ENCODE measurements around the gene LGALS16. TPM values are rescaled to one million over a fixed set of nuclear protein-coding genes. Genes with fewer than 3 reads are reported as not detected.

The LGALS16 gene
- total and polyA plus RNA-seq, 9 donors = not detected

DNA sequence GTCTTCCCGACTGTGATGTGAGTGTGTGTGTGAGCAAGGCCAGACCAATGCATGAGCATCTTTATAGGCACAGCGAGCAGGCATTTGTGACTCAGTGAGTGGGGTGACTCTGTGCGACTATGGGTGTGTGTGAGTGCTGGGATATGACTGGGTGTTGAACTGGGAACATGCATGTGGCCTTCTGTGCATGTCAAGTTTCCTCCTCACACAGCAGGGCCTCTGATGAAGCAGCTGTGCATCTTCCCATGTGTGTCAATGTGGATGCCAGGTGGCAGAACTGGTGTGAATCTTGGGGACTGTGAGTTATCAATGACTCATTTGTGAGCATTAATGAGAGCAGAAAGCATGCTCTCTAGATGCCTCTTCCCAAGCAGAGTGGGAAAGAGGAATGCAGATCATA is 36.5 kb downstream of the LGALS16 start:
- Histone ChIP-seq H3K27me3 (ENCODE audit: control insufficient read depth, insufficient read depth, low read length) (no peaks in the 10 kb centered on the region), H3K4me3 (ENCODE audit: low read length) (no peak overlapping the region), H3K27ac (ENCODE audit: low read length) (no peak overlapping the region), H3K9me3 (replicated peaks; ENCODE audit: control insufficient read depth, low read depth, low read length) (no peaks in the 10 kb centered on the region), H3K36me3 (ENCODE audit: control insufficient read depth, insufficient read depth, low read length) (no peaks in the 10 kb centered on the region), H3K4me1 (ENCODE audit: control insufficient read depth, insufficient read depth, low read length) (no peaks in the 10 kb centered on the region)
- no peak for DNase-seq
- 63% methylated on average over 3 of the region's 3 CpGs for WGBS (ENCODE audit: insufficient coverage)

DNA sequence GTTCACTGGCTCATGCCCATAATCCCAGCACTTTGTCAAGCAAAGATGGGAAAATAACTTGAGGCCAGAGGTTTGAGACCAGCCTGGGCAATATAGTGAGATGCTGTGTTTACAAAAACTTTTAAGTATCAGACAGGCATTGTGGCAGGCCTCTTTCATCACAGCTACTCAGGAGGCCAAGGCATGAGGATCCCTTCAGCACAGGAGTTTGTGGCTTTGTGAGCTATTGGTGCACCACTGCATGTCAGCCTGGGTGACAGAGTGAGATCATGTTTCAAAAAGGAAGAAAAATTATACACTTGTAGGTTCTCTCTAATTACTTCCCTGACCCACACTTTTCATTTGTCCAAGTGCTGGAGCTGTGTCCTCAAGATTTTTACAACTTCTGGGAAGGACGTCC is 37.1 kb downstream of the LGALS16 start:
- H3K36me3 ChIP-seq (ENCODE audit: control insufficient read depth, insufficient read depth, low read length) = no peaks in the 10 kb centered on the region
- no peaks in the 10 kb centered on the region for H3K27me3 ChIP-seq (ENCODE audit: control insufficient read depth, insufficient read depth, low read length)
- H3K9me3 ChIP-seq (replicated peaks; ENCODE audit: control insufficient read depth, low read depth, low read length) = no peaks in the 10 kb centered on the region
- H3K4me1 ChIP-seq (ENCODE audit: control insufficient read depth, insufficient read depth, low read length) = no peaks in the 10 kb centered on the region
- H3K4me3 ChIP-seq (ENCODE audit: low read length) = no peak overlapping the region
- WGBS (ENCODE audit: insufficient coverage) = 17% methylated on average over 1 of the region's 1 CpG
- H3K27ac ChIP-seq (ENCODE audit: low read length) = no peak overlapping the region
- no peak for DNase-seq

DNA sequence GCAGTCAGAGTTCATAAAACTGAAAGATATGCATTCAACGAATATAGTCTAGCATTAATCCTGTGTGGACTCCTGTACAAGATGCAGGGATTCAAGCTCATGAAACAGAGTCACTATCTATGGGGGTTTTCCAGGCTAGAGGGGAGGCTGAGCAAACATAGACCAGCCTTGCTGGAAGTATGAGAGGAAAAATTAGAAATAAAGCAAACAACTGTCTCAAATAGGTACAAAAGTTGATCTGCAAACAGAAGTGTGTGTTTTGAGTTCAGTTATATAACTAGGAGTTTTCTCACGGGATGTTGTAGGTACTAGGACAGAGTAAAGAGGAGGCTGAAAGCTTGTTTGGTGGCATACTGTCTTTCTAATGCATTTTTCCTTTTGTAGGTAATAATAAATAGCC is 40.0 kb downstream of the LGALS16 start:
- 50% methylated on average over 1 of the region's 2 CpGs for WGBS (ENCODE audit: insufficient coverage)
- Histone ChIP-seq H3K27ac (ENCODE audit: low read length) (no peak overlapping the region), H3K27me3 (ENCODE audit: control insufficient read depth, insufficient read depth, low read length) (no peaks in the 10 kb centered on the region), H3K4me1 (ENCODE audit: control insufficient read depth, insufficient read depth, low read length) (no peaks in the 10 kb centered on the region), H3K9me3 (replicated peaks; ENCODE audit: control insufficient read depth, low read depth, low read length) (no peaks in the 10 kb centered on the region), H3K36me3 (ENCODE audit: control insufficient read depth, insufficient read depth, low read length) (no peaks in the 10 kb centered on the region), H3K4me3 (ENCODE audit: low read length) (no peak overlapping the region)
- DNase-seq = no peak

DNA sequence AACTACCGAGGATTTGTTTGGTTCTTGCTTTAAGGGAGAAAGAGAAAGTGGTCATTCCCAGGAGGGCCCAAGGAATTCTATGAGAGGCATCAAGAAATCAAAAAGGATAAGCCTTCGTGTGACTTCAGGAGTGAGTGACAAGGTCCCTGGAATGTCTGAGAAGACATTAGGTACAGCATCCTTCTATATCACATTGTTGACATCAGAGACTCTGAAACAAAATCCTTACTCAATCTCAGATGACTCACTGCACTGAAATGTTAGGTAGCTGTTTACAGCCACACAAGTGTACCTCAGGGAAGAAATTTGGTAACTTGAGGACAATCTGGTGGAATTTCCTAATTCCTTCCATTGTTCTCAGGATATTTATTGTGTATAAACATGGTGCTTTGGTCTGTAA is 40.7 kb downstream of the LGALS16 start:
- no peaks in the 10 kb centered on the region for H3K4me1 ChIP-seq (ENCODE audit: control insufficient read depth, insufficient read depth, low read length)
- no peak for DNase-seq
- WGBS (ENCODE audit: insufficient coverage) = no CpG with 5 or more reads among the region's 2 CpGs
- H3K36me3 ChIP-seq (ENCODE audit: control insufficient read depth, insufficient read depth, low read length) = no peaks in the 10 kb centered on the region
- H3K9me3 ChIP-seq (replicated peaks; ENCODE audit: control insufficient read depth, low read depth, low read length) = no peaks in the 10 kb centered on the region
- H3K27ac ChIP-seq (ENCODE audit: low read length) = no peak overlapping the region
- no peak overlapping the region for H3K4me3 ChIP-seq (ENCODE audit: low read length)
- H3K27me3 ChIP-seq (ENCODE audit: control insufficient read depth, insufficient read depth, low read length) = no peaks in the 10 kb centered on the region

DNA sequence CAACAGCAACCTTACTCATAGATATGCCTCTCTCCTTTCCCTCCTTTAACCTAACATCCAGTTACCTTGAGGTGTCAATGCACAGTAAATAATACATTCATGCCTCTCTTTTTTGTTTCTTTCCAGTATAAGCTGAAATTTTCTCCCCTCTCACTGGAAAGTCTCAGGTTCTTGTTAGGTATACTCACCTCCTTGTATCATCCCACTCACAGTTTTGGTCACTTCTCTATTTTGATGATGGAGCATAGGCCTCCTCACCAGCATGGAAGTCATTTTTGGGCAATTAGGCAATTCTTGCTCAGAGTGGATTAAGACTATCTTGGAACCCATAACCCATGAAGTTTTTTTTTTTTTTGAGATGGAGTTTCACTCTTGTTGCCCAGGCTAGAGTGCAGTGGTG is 42.8 kb downstream of the LGALS16 start:
- no peaks in the 10 kb centered on the region for H3K9me3 ChIP-seq (replicated peaks; ENCODE audit: control insufficient read depth, low read depth, low read length)
- no peak overlapping the region for H3K4me3 ChIP-seq (ENCODE audit: low read length)
- H3K36me3 ChIP-seq (ENCODE audit: control insufficient read depth, insufficient read depth, low read length) = no peaks in the 10 kb centered on the region
- no peak overlapping the region for H3K27ac ChIP-seq (ENCODE audit: low read length)
- no peaks in the 10 kb centered on the region for H3K4me1 ChIP-seq (ENCODE audit: control insufficient read depth, insufficient read depth, low read length)
- H3K27me3 ChIP-seq (ENCODE audit: control insufficient read depth, insufficient read depth, low read length) = no peaks in the 10 kb centered on the region
- DNase-seq = no peak

DNA sequence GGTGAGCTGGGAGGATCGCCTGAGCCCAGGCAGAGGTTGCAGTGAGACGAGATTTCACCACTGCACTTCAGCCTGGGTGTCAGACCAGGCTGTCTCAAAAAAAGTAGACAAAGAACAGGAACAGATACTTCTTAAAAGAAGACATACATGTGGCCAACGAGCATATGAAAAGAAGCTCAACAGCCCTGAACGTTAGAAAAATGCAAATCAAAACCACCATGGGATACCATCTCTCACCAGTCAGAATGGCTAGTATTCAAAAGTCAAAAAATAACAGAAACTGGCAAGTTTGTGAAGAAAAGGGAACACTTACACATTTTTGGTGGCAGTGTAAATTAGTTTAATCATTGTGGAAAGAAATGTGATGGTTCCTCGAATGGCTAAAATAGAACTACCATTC is 45.6 kb downstream of the LGALS16 start:
- Histone ChIP-seq H3K9me3 (replicated peaks; ENCODE audit: control insufficient read depth, low read depth, low read length) (no peaks in the 10 kb centered on the region), H3K27ac (ENCODE audit: low read length) (no peak overlapping the region), H3K27me3 (ENCODE audit: control insufficient read depth, insufficient read depth, low read length) (no peaks in the 10 kb centered on the region), H3K36me3 (ENCODE audit: control insufficient read depth, insufficient read depth, low read length) (no peaks in the 10 kb centered on the region), H3K4me1 (ENCODE audit: control insufficient read depth, insufficient read depth, low read length) (no peaks in the 10 kb centered on the region), H3K4me3 (ENCODE audit: low read length) (no peak overlapping the region)
- no peak for DNase-seq
- WGBS (ENCODE audit: insufficient coverage) = no CpG with 5 or more reads among the region's 5 CpGs

DNA sequence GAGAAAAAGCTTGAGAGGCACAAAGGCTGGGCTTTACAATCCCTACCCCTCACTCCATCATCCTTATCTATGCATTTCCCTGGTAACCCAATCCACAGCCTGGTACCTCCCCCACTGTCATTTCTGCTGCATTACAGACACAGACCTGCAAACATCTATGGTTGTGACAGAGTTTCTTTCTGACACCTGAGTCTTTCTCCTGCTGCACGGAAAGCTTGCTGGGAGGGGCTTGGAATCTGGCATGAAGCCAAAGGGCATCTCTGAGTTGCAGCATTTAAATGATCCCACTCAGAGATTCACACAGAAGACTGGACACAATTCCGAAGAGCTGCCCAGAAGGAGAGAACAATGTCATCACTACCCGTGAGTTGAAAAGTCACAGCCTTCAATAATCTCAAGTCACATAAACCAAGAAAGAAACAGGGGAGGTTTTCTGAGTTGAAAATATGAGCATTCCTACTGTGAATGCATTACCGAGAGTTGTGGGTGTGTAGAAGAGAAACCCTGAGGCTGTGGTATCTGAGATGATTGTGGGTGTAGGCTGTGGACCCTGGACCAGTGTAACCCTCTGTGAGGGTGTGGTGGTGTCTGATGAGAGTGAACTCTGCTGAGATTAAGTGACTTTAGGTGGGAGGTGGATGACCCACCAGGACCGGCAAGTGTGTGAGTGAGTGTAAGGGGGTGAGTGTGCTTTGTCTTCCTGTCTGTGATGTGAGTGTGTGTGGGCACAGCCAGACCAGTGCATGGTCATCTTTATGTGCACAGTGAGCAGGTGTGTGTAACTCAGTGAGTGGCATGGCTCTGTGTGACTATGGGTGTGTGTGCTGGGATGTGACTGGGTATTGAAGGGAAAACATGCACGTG is 48.7 kb downstream of the LGALS16 start, which contains the start of gene LGALS14:
TSS of gene LGALS14 (plus strand) at position 301 of the 864 bp plus-strand sequence. CDS start at position 349, 48 bp downstream.
- H3K36me3 ChIP-seq (ENCODE audit: control insufficient read depth, insufficient read depth, low read length) = no peaks in the 10 kb centered on the region
- no peak within 1 kb of the TSS for H3K4me3 ChIP-seq (ENCODE audit: low read length)
- no peak for DNase-seq
- no peaks in the 10 kb centered on the region for H3K27me3 ChIP-seq (ENCODE audit: control insufficient read depth, insufficient read depth, low read length)
- 58% methylated on average over 3 of the region's 6 CpGs for WGBS (ENCODE audit: insufficient coverage)
- H3K4me1 ChIP-seq (ENCODE audit: control insufficient read depth, insufficient read depth, low read length) = no peaks in the 10 kb centered on the region
- H3K27ac ChIP-seq (ENCODE audit: low read length) = no peak within 1 kb of the TSS
- no peaks in the 10 kb centered on the region for H3K9me3 ChIP-seq (replicated peaks; ENCODE audit: control insufficient read depth, low read depth, low read length)

DNA sequence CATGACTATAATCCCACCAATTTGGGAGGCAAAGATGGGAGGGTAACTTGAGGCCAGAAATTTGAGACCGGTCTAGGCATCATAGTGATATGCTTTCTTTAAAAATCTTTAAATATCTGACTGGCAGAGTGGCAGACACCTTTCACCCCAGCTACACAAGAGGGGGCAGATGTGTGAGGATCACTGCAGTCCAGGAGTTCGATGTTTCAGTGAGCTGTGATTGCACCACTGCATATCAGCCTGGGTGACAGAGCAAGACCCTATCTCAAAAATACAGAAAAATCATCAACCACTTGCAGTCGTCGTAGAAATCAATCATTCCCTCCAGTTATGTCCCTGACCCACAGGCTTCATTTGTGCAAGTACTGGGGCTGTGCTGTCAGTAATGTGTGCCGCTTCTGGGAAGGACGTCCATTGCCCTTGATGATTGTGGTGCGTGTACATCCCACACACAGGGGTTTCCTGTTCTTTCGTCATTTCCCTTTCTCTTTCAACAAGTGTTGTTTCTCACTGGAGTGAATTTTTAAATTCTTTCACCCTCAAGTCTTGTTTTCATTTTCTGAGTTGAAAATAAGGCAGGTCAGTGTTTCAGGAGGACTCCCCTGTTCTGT is 50.0 kb downstream of the LGALS16 start:
- Histone ChIP-seq H3K9me3 (replicated peaks; ENCODE audit: control insufficient read depth, low read depth, low read length) (no peaks in the 10 kb centered on the region), H3K4me1 (ENCODE audit: control insufficient read depth, insufficient read depth, low read length) (no peaks in the 10 kb centered on the region), H3K27ac (ENCODE audit: low read length) (no peak overlapping the region), H3K4me3 (ENCODE audit: low read length) (no peak overlapping the region), H3K27me3 (ENCODE audit: control insufficient read depth, insufficient read depth, low read length) (no peaks in the 10 kb centered on the region), H3K36me3 (ENCODE audit: control insufficient read depth, insufficient read depth, low read length) (no peaks in the 10 kb centered on the region)
- no peak for DNase-seq
- 60% methylated on average over 3 of the region's 8 CpGs for WGBS (ENCODE audit: insufficient coverage)

DNA sequence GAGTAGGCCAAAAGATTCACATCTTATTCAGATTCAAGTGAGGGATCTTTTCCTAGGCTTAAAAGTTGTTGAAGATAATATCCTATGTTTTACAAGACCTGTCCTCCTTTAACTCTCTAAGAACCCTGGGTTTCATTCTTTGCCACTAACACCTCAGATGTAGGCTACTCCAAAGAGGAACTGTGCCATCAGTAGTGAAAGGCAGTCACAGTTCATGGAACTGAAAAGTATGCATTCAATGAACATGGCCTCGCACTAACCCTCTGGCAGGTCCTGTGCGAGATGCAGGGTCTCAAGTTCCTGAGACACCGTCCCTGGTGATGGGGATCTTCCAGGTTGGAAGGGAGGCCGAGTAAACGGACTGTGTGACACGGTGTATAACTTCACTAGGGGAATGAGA is 52.9 kb downstream of the LGALS16 start:
- no peaks in the 10 kb centered on the region for H3K36me3 ChIP-seq (ENCODE audit: control insufficient read depth, insufficient read depth, low read length)
- H3K27ac ChIP-seq (ENCODE audit: low read length) = no peak overlapping the region
- no peak overlapping the region for H3K4me3 ChIP-seq (ENCODE audit: low read length)
- WGBS (ENCODE audit: insufficient coverage) = 79% methylated on average over 6 of the region's 6 CpGs
- DNase-seq = no peak
- no peaks in the 10 kb centered on the region for H3K9me3 ChIP-seq (replicated peaks; ENCODE audit: control insufficient read depth, low read depth, low read length)
- H3K4me1 ChIP-seq (ENCODE audit: control insufficient read depth, insufficient read depth, low read length) = no peaks in the 10 kb centered on the region
- no peaks in the 10 kb centered on the region for H3K27me3 ChIP-seq (ENCODE audit: control insufficient read depth, insufficient read depth, low read length)

DNA sequence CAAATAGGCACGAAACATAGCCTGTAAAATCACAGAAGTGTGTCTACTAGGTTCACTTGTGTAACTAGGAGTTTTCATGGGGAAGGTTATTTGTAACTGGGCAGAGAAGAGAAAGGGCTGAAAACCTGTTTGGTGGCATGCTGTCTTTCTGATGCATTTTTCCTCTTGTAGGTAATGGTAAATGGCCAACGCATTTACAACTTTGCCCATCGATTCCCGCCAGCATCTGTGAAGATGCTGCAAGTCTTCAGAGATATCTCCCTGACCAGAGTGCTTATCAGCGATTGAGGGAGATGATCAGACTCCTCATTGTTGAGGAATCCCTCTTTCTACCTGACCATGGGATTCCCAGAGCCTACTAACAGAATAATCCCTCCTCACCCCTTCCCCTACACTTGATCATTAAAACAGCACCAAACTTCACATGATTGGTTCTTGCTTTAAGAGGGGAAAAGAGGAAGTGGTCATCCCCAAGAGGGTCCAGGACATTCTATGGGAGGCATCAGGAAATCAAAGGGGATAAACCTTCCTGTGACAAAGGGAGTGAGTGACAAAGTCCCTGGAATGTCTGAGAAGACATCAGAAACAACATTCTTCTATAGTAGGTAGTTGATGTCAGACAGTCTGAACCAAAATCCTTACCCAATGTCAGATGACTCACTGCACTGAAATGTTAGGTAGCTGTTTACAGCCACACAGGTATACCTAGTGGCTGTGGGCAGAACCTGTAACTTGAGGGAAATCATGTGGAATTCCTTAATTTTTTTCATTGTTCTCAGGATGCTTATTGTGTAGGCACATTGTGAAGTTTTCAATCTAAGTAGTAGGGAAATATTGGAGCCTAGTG is 53.5 kb downstream of the LGALS16 start:
- no peaks in the 10 kb centered on the region for H3K4me1 ChIP-seq (ENCODE audit: control insufficient read depth, insufficient read depth, low read length)
- no peaks in the 10 kb centered on the region for H3K27me3 ChIP-seq (ENCODE audit: control insufficient read depth, insufficient read depth, low read length)
- H3K36me3 ChIP-seq (ENCODE audit: control insufficient read depth, insufficient read depth, low read length) = no peaks in the 10 kb centered on the region
- no peaks in the 10 kb centered on the region for H3K9me3 ChIP-seq (replicated peaks; ENCODE audit: control insufficient read depth, low read depth, low read length)
- DNase-seq = no peak
- H3K4me3 ChIP-seq (ENCODE audit: low read length) = no peak overlapping the region
- 80% methylated on average over 2 of the region's 5 CpGs for WGBS (ENCODE audit: insufficient coverage)
- H3K27ac ChIP-seq (ENCODE audit: low read length) = no peak overlapping the region

All from muscle of leg (tissue), 11 donors.